Esophagus (tissue), 2 donors: ENCODE measurements around the gene EIF4A3. TPM values are rescaled to one million over a fixed set of nuclear protein-coding genes. Genes with fewer than 3 reads are reported as not detected.
A peak's percentile ranks its signal among the peaks of the same experiment; 100 is the strongest.

Experiments used
- H3K27ac ChIP-seq, 2 donors: one replicate each; pipeline ENCODE4 v1.5.1; 2013; ENCODE audit warnings: low read depth in 2 of 2, mild to moderate bottlenecking in 2 of 2, inconsistent platforms in 1 of 2, low read length in 1 of 2, moderate library complexity in 1 of 2
- H3K27me3 ChIP-seq, 2 donors: one replicate each; pipeline ENCODE4 v1.6.1; 2013; ENCODE audit warnings: low read length in 2 of 2, control low read depth in 1 of 2, mild to moderate bottlenecking in 1 of 2; ENCODE audit not compliant: insufficient read depth in 2 of 2, control insufficient read depth in 1 of 2
- H3K36me3 ChIP-seq, 2 donors: one replicate each; pipeline ENCODE4 v1.6.1; 2013; ENCODE audit warnings: low read length in 1 of 2; ENCODE audit not compliant: control insufficient read depth in 2 of 2, insufficient read depth in 2 of 2
- H3K4me1 ChIP-seq, 2 donors: one replicate each; pipeline ENCODE4 v1.6.1; 2013; ENCODE audit warnings: low read length in 1 of 2; ENCODE audit not compliant: control insufficient read depth in 2 of 2, insufficient read depth in 2 of 2
- H3K4me3 ChIP-seq, 2 donors: one replicate each; pipeline ENCODE4 v1.5.1; 2013; ENCODE audit warnings: low read length in 2 of 2, mild to moderate bottlenecking in 2 of 2, low read depth in 1 of 2, moderate library complexity in 1 of 2
- H3K9me3 ChIP-seq, 2 donors: one replicate each; pipeline ENCODE4 v1.6.1; 2013; ENCODE audit warnings: mild to moderate bottlenecking in 2 of 2, low read depth in 1 of 2, low read length in 1 of 2, moderate library complexity in 1 of 2; ENCODE audit not compliant: control insufficient read depth in 2 of 2, insufficient read depth in 1 of 2
- WGBS, 2 donors: extraction: QIAGEN DNeasy Blood & Tissue Kit; methylation state at CpG; one replicate each; pipeline ENCODE4 v1.1.7; 2013; 5-methylcytosine and 5-hydroxymethylcytosine counted together
- polyA plus RNA-seq, 2 donors: library from polyadenylated mRNA; stranded (reverse); fragments of 200-250 nt; gene quantifications; one replicate each; pipeline ENCODE4 v1.2.3, GENCODE V29; 2013
- donor health status: healthy with polysubstance abuse.
- donor health status: Bipolar disorder and iron deficiency.

Gene EIF4A3
- polyA plus RNA-seq, 2 donors = 40.5 to 102 TPM

DNA sequence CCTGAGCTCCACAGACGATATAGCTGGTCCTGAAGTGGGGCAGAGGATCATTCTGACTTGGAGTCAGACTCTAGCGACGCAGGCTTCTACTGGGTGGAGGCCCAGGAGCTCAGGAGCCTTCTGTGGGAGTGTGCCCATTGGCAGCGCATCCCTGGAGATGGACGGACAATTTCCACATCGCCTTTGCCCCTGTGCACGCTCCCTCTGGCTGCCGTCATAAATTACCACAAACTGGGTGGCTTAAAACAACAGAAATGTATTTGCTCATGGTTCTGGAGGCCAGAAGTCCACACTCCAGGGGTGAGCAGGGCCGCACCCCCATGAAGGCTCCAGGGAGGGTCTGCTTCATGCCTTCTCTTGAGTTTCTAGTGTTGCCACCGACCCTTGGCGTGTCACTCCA, 29.8 kb upstream of the EIF4A3 start:
- Histone ChIP-seq H3K36me3 (peaks cover 0 to 7% of the 10 kb centered on the region in 2 donors), H3K9me3 (no peaks in the 10 kb centered on the region)
- 91% methylated on average over 11 of the region's 11 CpGs for WGBS, 2 donors

DNA sequence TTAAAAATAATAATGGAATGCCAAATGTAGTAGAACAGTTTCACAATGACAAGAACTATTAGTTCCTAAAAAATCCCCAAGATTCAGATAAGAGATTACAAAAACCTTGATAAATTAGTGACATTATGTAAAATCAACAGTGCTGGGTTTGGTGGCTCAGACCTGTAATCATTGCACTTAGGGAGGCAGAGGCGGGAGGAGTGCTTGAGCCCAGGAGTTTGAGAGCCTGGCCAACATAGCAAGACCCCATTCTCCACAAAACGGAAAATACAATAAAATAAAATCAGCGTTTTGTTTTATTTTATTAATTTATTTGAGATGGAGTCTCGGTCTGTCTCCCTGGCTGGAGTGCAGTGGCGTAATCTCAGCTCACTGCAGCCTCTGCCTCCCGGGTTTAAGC, 27.0 kb upstream of the EIF4A3 start:
- H3K4me3 ChIP-seq = no peak overlapping the region
- H3K4me1 ChIP-seq = peaks cover 0 to 8% of the 10 kb centered on the region in 2 donors
- WGBS, 2 donors = 96 to 97% methylated on average over 6 of the region's 6 CpGs
- peaks cover 0 to 5% of the 10 kb centered on the region in 2 donors for H3K36me3 ChIP-seq
- H3K9me3 ChIP-seq = no peaks in the 10 kb centered on the region
- no peaks in the 10 kb centered on the region for H3K27me3 ChIP-seq
- no peak overlapping the region for H3K27ac ChIP-seq

More for the DNA sequence above, 29.8 kb upstream of the EIF4A3 start:
- no peak overlapping the region for H3K4me3 ChIP-seq
- peaks cover 0 to 4% of the 10 kb centered on the region in 2 donors for H3K4me1 ChIP-seq
- H3K27me3 ChIP-seq = no peaks in the 10 kb centered on the region
- H3K27ac ChIP-seq = no peak overlapping the region

DNA sequence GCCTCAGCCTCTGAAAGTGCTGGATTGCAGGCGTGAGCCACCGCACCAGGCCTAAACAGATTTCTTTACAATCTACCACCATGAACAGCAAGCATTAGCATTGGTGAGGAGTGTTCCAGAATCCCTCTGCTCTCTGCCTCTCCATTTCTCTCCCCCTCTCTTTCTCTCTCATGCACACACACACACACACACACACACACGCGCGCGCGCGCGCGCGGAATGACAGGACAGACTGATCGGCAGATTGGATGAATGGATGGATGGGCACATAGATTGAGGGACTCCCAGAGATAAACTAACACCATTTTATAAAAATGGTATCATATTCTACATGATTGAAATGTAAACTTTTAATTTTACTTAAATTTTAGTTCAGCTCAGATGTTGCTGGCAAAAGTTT, 26.2 kb upstream of the EIF4A3 start:
- no peak overlapping the region for H3K4me3 ChIP-seq
- 88 to 89% methylated on average over 10 to 12 of the region's 12 CpGs for WGBS, 2 donors
- peaks cover 0 to 5% of the 10 kb centered on the region in 2 donors for H3K36me3 ChIP-seq
- H3K4me1 ChIP-seq = peaks cover 0 to 9% of the 10 kb centered on the region in 2 donors
- H3K27ac ChIP-seq = no peak overlapping the region
- no peaks in the 10 kb centered on the region for H3K27me3 ChIP-seq
- no peaks in the 10 kb centered on the region for H3K9me3 ChIP-seq

DNA sequence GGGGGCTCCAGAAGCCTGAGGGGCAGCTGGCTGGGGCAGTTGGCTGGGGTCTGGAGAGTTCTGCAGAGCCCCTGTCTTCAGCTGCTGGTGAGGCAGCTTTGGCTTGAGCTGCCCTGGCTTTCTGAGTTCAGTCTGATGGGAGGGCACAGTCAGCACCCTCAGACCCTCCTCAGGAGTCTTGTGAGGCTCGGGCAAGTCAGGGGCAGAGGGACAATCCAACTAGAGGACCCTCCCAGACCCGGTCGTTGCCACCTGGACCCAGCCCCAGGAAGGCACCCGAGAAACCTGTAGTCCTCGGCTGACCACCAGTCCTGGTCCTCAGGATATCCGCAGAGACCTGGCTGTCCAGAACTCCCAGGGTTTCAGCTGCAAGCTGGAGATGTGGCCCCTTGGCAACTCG, 24.8 kb upstream of the EIF4A3 start:
- Histone ChIP-seq H3K4me1 (peaks cover 0 to 9% of the 10 kb centered on the region in 2 donors), H3K27me3 (no peaks in the 10 kb centered on the region), H3K36me3 (peaks cover 0 to 5% of the 10 kb centered on the region in 2 donors), H3K27ac (no peak overlapping the region), H3K4me3 (no peak overlapping the region), H3K9me3 (no peaks in the 10 kb centered on the region)
- WGBS, 2 donors = 87 to 88% methylated on average over 7 of the region's 7 CpGs

DNA sequence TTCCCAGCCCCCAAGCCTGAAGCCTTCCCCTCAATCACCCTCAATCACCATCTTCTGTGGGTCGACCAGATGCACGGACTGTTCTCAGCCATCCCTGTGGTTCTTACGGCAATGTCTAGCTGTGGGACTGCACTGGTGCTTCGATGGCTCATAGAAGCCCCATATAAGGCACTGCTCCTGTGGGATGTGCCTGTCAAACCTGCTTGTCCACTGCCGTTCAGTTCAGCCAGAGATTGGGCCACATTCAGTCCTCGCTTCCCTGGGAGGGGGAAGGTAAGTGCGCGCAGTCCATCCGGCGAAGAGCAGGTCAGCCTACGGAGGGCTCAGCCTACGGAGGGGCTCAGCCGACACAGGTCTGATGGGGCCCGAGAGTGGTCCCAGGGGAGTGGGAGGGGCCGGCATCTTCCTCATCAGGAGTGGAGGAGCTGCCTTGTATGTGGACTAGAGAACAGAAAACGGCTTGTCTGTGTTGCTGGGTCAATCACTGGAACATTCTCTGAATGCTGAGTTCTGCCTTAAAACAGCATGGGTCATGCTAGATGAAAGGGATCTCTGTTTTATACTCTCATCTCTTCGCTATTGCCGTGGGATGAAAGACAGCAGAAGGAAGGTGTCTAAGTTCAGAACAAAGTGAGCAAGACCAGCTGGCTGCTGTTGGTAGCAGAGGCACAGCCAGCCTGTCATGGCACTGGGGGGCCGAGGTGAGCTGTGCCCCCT, 23.0 kb upstream of the EIF4A3 start, which contains the start of gene CARD14:
Gene CARD14 (plus strand): TSS at position 247 of the 717 bp plus-strand sequence. CDS start 11,409 bp downstream, outside the sequence.
- peak within 1 kb of the TSS in 1 of 2 donors; percentile 48 for H3K27ac ChIP-seq
- H3K4me3 ChIP-seq = peak within 1 kb of the TSS; percentile 39 to 56
- no peaks in the 10 kb centered on the region for H3K9me3 ChIP-seq
- H3K4me1 ChIP-seq = peaks cover 0 to 7% of the 10 kb centered on the region in 2 donors
- 55 to 56% methylated on average over 19 of the region's 19 CpGs for WGBS, 2 donors
- peaks cover 0 to 5% of the 10 kb centered on the region in 2 donors for H3K36me3 ChIP-seq
- no peaks in the 10 kb centered on the region for H3K27me3 ChIP-seq

DNA sequence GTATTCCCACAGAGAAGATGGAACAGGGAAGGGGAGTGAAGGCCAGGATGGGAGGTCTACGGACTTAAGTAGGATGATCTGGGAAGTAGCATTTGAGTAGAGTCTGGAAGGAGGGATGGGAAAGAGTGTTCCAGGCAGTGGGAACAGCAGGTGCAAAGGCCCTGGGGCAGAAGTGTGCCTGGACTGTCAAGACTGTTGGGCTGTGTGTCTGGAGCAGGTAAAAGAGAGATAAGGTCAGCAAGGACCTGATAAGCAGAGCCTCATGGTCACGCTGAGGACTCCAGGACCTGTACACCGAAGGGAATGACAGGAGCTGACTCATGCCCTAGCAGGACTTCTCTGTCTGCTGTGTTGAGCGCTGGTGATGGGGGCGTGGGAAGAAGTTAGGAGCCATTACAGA, 22.2 kb upstream of the EIF4A3 start:
- Histone ChIP-seq H3K27me3 (no peaks in the 10 kb centered on the region), H3K4me3 (no peak overlapping the region), H3K27ac (no peak overlapping the region), H3K4me1 (peaks cover 0 to 7% of the 10 kb centered on the region in 2 donors), H3K9me3 (no peaks in the 10 kb centered on the region), H3K36me3 (peaks cover 0 to 5% of the 10 kb centered on the region in 2 donors)
- 88 to 89% methylated on average over 5 of the region's 5 CpGs for WGBS, 2 donors

DNA sequence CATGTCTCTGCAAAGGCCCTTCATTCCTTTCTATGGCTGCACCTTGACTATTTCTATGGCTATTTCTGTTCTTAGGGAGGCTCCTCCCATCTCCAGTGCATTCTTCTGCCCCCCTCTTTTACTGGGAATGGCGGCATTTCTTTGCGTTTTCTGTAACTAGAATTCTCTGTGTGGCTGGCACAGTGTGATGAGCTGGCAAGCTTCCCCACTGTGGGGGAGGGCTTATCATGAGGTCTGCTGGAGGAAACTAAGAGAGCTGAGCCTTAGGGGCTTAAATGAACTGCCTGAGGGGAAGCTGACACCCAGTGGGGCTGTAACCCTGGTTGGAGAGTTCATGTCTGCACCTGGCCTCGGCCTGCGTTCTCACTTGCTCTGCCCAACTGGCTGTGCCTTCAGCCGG, 21.4 kb upstream of the EIF4A3 start:
- Histone ChIP-seq H3K27ac (peak overlapping the region in 1 of 2 donors; percentile 36), H3K36me3 (peaks cover 0 to 5% of the 10 kb centered on the region in 2 donors), H3K4me3 (no peak overlapping the region), H3K27me3 (no peaks in the 10 kb centered on the region), H3K9me3 (no peaks in the 10 kb centered on the region), H3K4me1 (peaks cover 0 to 7% of the 10 kb centered on the region in 2 donors)
- 64 to 82% methylated on average over 5 of the region's 5 CpGs for WGBS, 2 donors

DNA sequence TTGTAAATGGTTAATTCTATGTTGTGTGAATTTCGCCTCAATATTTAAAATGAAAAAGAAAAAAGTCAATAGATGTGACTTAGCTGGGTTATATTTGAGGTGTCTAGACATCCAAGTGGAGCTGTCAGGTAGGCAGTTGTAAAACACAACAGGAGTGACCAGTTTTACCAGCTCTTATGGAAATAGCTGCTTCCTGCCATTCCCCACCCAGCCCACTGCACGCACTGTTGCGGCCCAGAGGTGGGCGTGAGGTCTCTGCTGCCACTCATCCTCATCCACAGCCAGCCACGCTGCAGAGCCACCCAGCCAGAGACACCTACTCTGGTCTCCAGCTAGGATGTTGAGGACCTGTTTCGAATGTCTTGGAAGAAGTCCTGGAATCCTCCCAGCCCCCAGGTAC, 19.5 kb upstream of the EIF4A3 start:
- Histone ChIP-seq H3K27ac (no peak overlapping the region), H3K36me3 (no peaks in the 10 kb centered on the region), H3K4me3 (no peak overlapping the region), H3K27me3 (no peaks in the 10 kb centered on the region), H3K9me3 (no peaks in the 10 kb centered on the region), H3K4me1 (peaks cover 0 to 7% of the 10 kb centered on the region in 2 donors)
- WGBS, 2 donors = 65 to 72% methylated on average over 6 of the region's 6 CpGs

DNA sequence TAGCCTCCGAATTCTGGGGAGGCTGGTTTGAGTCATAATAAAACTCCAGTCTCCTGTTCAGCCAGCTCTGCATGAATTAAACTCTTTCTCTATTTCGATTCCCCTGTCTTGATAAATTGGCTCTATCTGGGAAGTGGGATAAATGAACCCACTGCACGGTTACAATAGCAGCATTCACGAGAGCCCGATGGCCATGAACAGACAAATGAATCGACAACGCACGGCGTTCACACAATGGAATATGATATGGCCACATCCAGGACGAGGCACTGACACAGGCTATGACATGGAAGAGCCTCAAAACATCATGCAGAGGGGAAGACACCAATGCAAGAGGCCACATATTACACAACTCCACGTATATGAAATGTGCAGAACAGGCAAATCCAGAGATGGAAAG, 17.3 kb upstream of the EIF4A3 start:
- no peak overlapping the region for H3K27ac ChIP-seq
- no peaks in the 10 kb centered on the region for H3K27me3 ChIP-seq
- 71 to 85% methylated on average over 11 of the region's 11 CpGs for WGBS, 2 donors
- no peaks in the 10 kb centered on the region for H3K36me3 ChIP-seq
- H3K9me3 ChIP-seq = no peaks in the 10 kb centered on the region
- H3K4me1 ChIP-seq = peaks cover 0 to 5% of the 10 kb centered on the region in 2 donors
- H3K4me3 ChIP-seq = no peak overlapping the region

DNA sequence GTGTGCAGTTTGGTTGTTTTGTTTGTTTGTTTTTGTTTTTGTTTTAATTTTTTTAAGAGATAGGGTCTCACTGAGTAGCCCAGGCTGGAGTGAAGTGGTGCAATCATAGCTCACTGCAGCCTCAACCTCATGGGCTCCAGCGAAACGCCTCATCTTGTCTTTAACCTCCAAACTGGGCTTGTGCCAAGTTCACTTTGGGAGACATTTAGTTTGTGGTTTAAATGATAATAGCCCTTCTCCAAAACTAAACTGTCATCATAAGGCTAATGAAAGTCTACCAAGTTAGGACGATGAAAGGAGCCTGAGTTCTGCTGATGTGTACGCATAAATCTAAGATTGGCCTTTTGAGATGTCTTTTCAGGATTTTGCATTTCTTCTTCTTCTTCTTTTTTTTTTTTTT, 16.4 kb upstream of the EIF4A3 start:
- Histone ChIP-seq H3K27me3 (no peaks in the 10 kb centered on the region), H3K4me1 (peaks cover 0 to 3% of the 10 kb centered on the region in 2 donors), H3K27ac (no peak overlapping the region), H3K36me3 (no peaks in the 10 kb centered on the region), H3K9me3 (no peaks in the 10 kb centered on the region), H3K4me3 (no peak overlapping the region)
- 82 to 85% methylated on average over 4 of the region's 4 CpGs for WGBS, 2 donors
